ENCODE results near the gene DNAJB11. TPM values are rescaled to one million over a fixed set of nuclear protein-coding genes. Genes with fewer than 3 reads are reported as not detected.

DNAJB11 gene
- total and polyA plus RNA-seq, 2 donors from 2014 or later = 45.0 to 46.4 TPM

DNA sequence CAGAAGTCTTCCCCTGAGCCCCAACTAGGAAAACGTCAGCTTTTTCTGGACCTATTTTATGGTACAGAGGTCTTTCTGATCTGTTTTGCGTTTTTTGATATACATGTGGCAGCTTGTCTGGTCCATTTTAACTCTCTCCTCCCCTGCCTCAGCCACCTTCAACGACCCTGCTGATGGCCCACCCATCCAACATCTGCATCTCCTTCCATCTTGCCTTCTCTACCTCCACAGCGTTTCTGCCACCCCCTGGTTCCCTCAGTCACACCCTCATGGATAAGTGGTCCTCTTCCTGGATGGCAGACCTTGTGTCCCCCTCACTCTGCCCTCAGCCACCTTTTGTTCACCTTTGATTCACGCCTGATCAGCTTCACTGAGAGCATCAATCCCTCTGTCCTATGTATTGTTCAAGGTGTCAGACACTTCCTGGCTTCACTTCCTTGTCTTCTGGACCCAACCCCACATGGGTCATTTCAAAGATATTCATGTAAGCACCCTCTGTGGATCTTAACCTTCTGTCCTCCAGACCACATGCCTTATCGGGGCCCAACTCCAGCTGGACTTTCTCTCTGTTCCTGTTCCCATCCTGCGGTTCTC lies 55.8 kb downstream of the DNAJB11 start:
- H3K4me1 ChIP-seq (ENCODE audit: control insufficient read depth in 2 of 3, insufficient read depth in 2 of 3, low read depth in 1 of 3, low read length in 3 of 3) = no peaks in the 10 kb centered on the region
- H3K36me3 ChIP-seq (ENCODE audit: control insufficient read depth in 2 of 3, insufficient read depth in 3 of 3, low read length in 3 of 3) = no peaks in the 10 kb centered on the region
- H3K9ac ChIP-seq (ENCODE audit: low read length in 3 of 3) = no peak overlapping the region
- H3K27me3 ChIP-seq (ENCODE audit: control insufficient read depth, insufficient read depth, low read length) = no peaks in the 10 kb centered on the region
- DNase-seq (no peak), FAIRE-seq (no peak)
- H3K9me3 ChIP-seq (ENCODE audit: control insufficient read depth in 2 of 3, insufficient read depth in 1 of 3, low read length in 3 of 3) = no peaks in the 10 kb centered on the region
- TF ChIP-seq, protein P1, sequence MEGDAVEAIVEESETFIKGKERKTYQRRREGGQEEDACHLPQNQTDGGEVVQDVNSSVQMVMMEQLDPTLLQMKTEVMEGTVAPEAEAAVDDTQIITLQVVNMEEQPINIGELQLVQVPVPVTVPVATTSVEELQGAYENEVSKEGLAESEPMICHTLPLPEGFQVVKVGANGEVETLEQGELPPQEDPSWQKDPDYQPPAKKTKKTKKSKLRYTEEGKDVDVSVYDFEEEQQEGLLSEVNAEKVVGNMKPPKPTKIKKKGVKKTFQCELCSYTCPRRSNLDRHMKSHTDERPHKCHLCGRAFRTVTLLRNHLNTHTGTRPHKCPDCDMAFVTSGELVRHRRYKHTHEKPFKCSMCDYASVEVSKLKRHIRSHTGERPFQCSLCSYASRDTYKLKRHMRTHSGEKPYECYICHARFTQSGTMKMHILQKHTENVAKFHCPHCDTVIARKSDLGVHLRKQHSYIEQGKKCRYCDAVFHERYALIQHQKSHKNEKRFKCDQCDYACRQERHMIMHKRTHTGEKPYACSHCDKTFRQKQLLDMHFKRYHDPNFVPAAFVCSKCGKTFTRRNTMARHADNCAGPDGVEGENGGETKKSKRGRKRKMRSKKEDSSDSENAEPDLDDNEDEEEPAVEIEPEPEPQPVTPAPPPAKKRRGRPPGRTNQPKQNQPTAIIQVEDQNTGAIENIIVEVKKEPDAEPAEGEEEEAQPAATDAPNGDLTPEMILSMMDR (IDR thresholded peaks at IDR 0.05; ENCODE audit: borderline replicate concordance, extremely low read depth, insufficient read depth) = no peak
- intact Hi-C loops (cut with DNase I) = no loop called here
- H3K4me3 ChIP-seq (ENCODE audit: low read length in 3 of 3) = no peak overlapping the region
- no peak overlapping the region for H3K27ac ChIP-seq (ENCODE audit: low read depth in 2 of 2, low read length in 2 of 2)

DNA sequence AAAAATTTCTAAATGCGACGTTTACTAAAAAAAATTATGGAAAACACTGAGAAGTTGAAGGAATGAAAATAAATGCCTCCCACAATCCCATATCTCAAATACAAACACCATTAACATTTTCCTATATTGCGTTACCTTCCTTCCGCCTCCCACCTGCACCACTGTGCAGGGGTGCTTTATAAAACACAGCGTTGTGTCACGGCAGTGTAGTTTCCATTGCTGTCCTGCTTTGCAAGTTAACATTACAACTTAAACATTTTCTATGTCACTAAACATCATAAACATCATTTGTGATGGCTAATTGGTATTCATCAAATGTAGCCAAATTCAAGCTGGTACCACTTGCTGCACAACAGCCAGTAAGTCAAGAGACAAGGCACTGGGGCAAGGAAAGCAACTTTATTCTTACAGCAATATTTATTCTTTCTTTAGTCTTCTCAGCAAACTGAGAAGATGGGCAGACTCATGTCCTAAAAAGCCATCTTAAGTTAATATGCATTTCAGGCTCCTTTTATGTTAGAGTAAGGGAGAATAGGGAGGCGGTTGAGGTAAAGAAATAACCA lies 57.4 kb downstream of the DNAJB11 start:
- TF ChIP-seq, protein P1 (IDR thresholded peaks at IDR 0.05; ENCODE audit: borderline replicate concordance, extremely low read depth, insufficient read depth) = no peak
- Histone ChIP-seq H3K9ac (ENCODE audit: low read length in 3 of 3) (no peak overlapping the region), H3K4me3 (ENCODE audit: low read length in 3 of 3) (no peak overlapping the region), H3K4me1 (ENCODE audit: control insufficient read depth in 2 of 3, insufficient read depth in 2 of 3, low read depth in 1 of 3, low read length in 3 of 3) (no peaks in the 10 kb centered on the region), H3K9me3 (ENCODE audit: control insufficient read depth in 2 of 3, insufficient read depth in 1 of 3, low read length in 3 of 3) (no peaks in the 10 kb centered on the region), H3K27ac (ENCODE audit: low read depth in 2 of 2, low read length in 2 of 2) (no peak overlapping the region), H3K36me3 (ENCODE audit: control insufficient read depth in 2 of 3, insufficient read depth in 3 of 3, low read length in 3 of 3) (no peaks in the 10 kb centered on the region), H3K27me3 (ENCODE audit: control insufficient read depth, insufficient read depth, low read length) (no peaks in the 10 kb centered on the region)
- no peak for DNase-seq
- no peak for FAIRE-seq
- intact Hi-C loops (cut with DNase I) = no loop called here

DNA sequence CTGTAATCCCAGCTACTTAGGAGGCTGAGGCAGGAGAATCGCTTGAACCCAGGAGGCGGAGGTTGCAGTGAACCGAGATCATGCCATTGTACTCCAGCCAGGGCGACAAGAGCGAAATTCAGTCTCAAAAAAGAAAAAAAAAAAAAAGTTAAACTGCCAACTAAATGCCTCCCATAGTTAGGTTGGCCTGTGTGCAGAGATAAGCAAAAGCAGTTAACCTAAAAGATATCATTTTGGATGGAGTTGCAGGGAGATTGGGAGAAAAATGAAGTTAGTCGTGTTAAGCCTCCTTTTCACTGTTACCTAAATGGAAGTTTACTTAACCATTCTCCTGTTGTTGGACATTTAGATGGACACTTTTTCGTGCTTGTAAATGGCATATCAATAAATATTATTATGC lies 58.2 kb downstream of the DNAJB11 start:
- Histone ChIP-seq H3K9ac (ENCODE audit: low read length in 3 of 3) (no peak overlapping the region), H3K9me3 (ENCODE audit: control insufficient read depth in 2 of 3, insufficient read depth in 1 of 3, low read length in 3 of 3) (no peaks in the 10 kb centered on the region), H3K4me1 (ENCODE audit: control insufficient read depth in 2 of 3, insufficient read depth in 2 of 3, low read depth in 1 of 3, low read length in 3 of 3) (no peaks in the 10 kb centered on the region), H3K27ac (ENCODE audit: low read depth in 2 of 2, low read length in 2 of 2) (no peak overlapping the region), H3K36me3 (ENCODE audit: control insufficient read depth in 2 of 3, insufficient read depth in 3 of 3, low read length in 3 of 3) (no peaks in the 10 kb centered on the region), H3K27me3 (ENCODE audit: control insufficient read depth, insufficient read depth, low read length) (no peaks in the 10 kb centered on the region), H3K4me3 (ENCODE audit: low read length in 3 of 3) (no peak overlapping the region)
- TF ChIP-seq, protein P1 (IDR thresholded peaks at IDR 0.05; ENCODE audit: borderline replicate concordance, extremely low read depth, insufficient read depth) = no peak
- intact Hi-C loops (cut with DNase I) = no loop called here
- FAIRE-seq (no peak), DNase-seq (no peak)

All from kidney (tissue), 14 donors.